SU-DHL-6 (cell line): ENCODE results near the gene LTB.

Source experiments
- H2AFZ ChIP-seq: fragments of 200-600 bp; sonication (generic); 2 replicates; pipeline ENCODE4 v1.6.1; 2014; ENCODE audit warnings: low read depth, mild to moderate bottlenecking, moderate library complexity, mixed read lengths, antibody characterized with exemption, low read length; ENCODE audit not compliant: severe bottlenecking
- H3F3A ChIP-seq: fragments of 200-600 bp; shearing (Covaris generic); 2 replicates; pipeline ENCODE4 v1.6.0; 2016; ENCODE audit warnings: antibody characterized with exemption, mild to moderate bottlenecking; ENCODE audit not compliant: insufficient read depth
- H3K27ac ChIP-seq: fragments of 200-600 bp; sonication (generic); 2 replicates; pipeline ENCODE4 v1.5.1; 2016; ENCODE audit warnings: low read depth, mild to moderate bottlenecking, low read length, moderate library complexity, mixed read lengths
- H3K27me3 ChIP-seq: fragments of 200-600 bp; sonication (generic), shearing (Covaris generic); 2 replicates; pipeline ENCODE4 v1.6.0; 2014; ENCODE audit warnings: mild to moderate bottlenecking, low read length
- H3K36me3 ChIP-seq: fragments of 200-600 bp; sonication (generic); 2 replicates; pipeline ENCODE4 v1.6.1; 2014; ENCODE audit warnings: mild to moderate bottlenecking, low read length, mixed read lengths
- H3K4me2 ChIP-seq: fragments of 300-600, 200-600 bp; shearing (Covaris generic), sonication (generic); 2 replicates; pipeline ENCODE4 v1.6.0; 2014; ENCODE audit warnings: low read length, low read depth, mild to moderate bottlenecking; ENCODE audit not compliant: poor library complexity, severe bottlenecking
- H3K4me3 ChIP-seq: fragments of 200-600 bp; sonication (generic); 2 replicates; pipeline ENCODE4 v1.5.1; 2014; ENCODE audit warnings: antibody characterized with exemption, low read length, mild to moderate bottlenecking, mixed read lengths; ENCODE audit not compliant: insufficient read depth, poor library complexity, severe bottlenecking
- H3K79me2 ChIP-seq: fragments of 200-600 bp; sonication (generic); 2 replicates; pipeline ENCODE4 v1.6.1; 2014; ENCODE audit warnings: mild to moderate bottlenecking, low read length, moderate library complexity; ENCODE audit not compliant: insufficient read depth
- H3K9ac ChIP-seq: fragments of 200-600 bp; sonication (generic); 2 replicates; pipeline ENCODE4 v1.7.0; 2014; ENCODE audit warnings: mild to moderate bottlenecking, low read length
- H3K9me2 ChIP-seq: fragments of 200-600 bp; sonication (generic); replicated peaks from 2 replicates; pipeline ENCODE4 v1.6.1; 2014; ENCODE audit warnings: low read length; ENCODE audit not compliant: insufficient read depth
- H3K9me3 ChIP-seq: fragments of 200-600 bp; sonication (generic); 2 replicates; pipeline ENCODE4 v1.6.1; 2014; ENCODE audit warnings: low read length, mixed read lengths; ENCODE audit not compliant: insufficient read depth
- H4K20me1 ChIP-seq: fragments of 200-600 bp; sonication (generic); 2 replicates; pipeline ENCODE4 v1.6.1; 2014; ENCODE audit warnings: low read depth, mild to moderate bottlenecking, antibody characterized with exemption, low read length, moderate library complexity, mixed read lengths
- CTCF ChIP-seq: fragments of 200-600 bp; sonication (generic); IDR thresholded peaks from one replicate; pipeline ENCODE4 v1.5.1; 2017; ENCODE audit warnings: antibody characterized with exemption, mild to moderate bottlenecking, low read length, moderate library complexity; ENCODE audit not compliant: insufficient read depth, poor library complexity, severe bottlenecking
- EZH2phosphoT487 ChIP-seq: fragments of 200-600 bp; sonication (generic), shearing (Covaris generic); conservative IDR thresholded peaks from 2 replicates; pipeline ENCODE4 v1.6.1; 2018; ENCODE audit warnings: mild to moderate bottlenecking, antibody characterized with exemption, low read length, moderate library complexity, mixed read lengths

Gene LTB

DNA sequence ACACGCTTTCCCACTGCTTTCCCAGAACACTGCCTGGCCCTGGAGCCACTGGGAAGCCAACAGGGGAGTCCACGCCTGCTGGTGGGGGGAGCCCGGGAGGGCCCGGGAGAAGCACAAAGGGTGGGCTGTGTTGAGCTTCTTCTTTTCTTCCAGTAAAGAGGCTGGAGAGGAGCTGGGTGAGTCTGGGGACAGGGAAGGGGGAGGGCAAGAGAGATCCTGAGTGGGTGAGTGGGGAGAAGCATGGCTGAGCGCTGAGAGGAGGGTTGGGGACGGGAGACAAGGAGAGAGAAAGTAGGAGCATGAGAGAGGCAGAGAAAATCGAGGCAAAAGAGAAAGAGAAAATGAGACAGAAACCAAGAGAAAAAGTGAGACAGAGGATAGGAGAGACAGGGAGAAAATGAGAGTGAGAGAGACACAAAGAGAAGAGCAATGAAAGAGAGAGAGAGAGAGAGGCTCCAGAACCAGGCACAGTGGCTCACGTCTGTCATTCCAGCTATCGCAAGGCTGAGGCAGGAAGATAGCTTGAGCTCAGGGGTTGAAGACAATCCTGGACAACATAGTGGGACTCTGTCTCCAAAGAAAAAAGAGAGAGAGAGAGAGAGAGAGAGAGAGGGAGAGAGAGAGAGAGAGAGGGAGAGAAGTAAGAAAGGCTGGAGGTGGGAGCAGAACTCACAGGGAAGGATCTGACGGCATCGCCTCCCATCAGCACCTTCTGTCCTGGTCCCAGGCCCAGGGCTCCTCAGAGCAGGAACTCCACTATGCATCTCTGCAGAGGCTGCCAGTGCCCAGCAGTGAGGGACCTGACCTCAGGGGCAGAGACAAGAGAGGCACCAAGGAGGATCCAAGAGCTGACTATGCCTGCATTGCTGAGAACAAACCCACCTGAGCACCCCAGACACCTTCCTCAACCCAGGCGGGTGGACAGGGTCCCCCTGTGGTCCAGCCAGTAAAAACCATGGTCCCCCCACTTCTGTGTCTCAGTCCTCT lies 5.9 kb upstream of the LTB start:
- no peaks in the 10 kb centered on the region for H4K20me1 ChIP-seq
- no peaks in the 10 kb centered on the region for H3K79me2 ChIP-seq
- no peaks in the 10 kb centered on the region for H3K9me3 ChIP-seq
- peaks cover 32% of the 10 kb centered on the region for H3F3A ChIP-seq
- H3K9ac ChIP-seq = no peak overlapping the region
- no peak overlapping the region for H3K4me3 ChIP-seq
- H3K9me2 ChIP-seq = no peaks in the 10 kb centered on the region
- no peak overlapping the region for H2AFZ ChIP-seq
- no peak overlapping the region for H3K4me2 ChIP-seq
- no peak overlapping the region for H3K27ac ChIP-seq
- no peaks in the 10 kb centered on the region for H3K27me3 ChIP-seq
- TF ChIP-seq CTCF (no peak), EZH2phosphoT487 (no peak)
- no peaks in the 10 kb centered on the region for H3K36me3 ChIP-seq

GRCh38 chr6:31586599-31587281 lies 4.5 kb upstream of the LTB start:
- peak overlapping the region; percentile 63 for H3K27ac ChIP-seq
- H3F3A ChIP-seq = peaks cover 44% of the 10 kb centered on the region
- peak overlapping the region; percentile 27 for H3K4me2 ChIP-seq
- no peaks in the 10 kb centered on the region for H4K20me1 ChIP-seq
- H3K79me2 ChIP-seq = peaks cover 5% of the 10 kb centered on the region
- no peak overlapping the region for H3K4me3 ChIP-seq
- peak overlapping the region; percentile 31 for H3K9ac ChIP-seq
- no peaks in the 10 kb centered on the region for H3K27me3 ChIP-seq
- H3K36me3 ChIP-seq = no peaks in the 10 kb centered on the region; the same call in 1 of the 2 replicates
- peak overlapping the region; percentile 1 for H2AFZ ChIP-seq
- no peaks in the 10 kb centered on the region for H3K9me3 ChIP-seq
- TF ChIP-seq EZH2phosphoT487 (no peak), CTCF (no peak)
- no peaks in the 10 kb centered on the region for H3K9me2 ChIP-seq

DNA sequence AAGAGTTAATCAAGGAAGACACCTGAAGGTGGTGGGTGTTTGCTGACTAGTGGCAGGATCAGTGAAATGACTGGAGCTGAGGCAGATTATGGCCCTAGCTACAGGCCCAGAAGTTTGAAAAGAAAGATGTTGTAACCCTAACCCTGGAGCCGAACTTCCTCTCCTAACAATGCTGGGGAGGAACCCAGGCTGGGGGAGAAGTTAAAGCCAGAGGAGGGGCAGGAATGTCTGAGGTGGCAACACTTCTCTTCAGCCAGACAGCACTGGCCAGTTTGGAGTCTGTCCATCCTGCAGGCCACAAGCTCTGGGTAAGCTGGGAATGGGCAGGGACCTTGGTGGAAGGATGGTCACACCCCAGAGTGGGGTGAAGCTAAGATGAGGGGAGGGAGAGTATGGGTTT lies 3.8 kb upstream of the LTB start, which contains the start of gene LST1:
Gene LST1 (plus strand): TSS at position 270 of the 400 bp plus-strand sequence. CDS start 1,023 bp downstream, outside the sequence.
- Histone ChIP-seq H4K20me1 (no peaks in the 10 kb centered on the region), H3K79me2 (peaks cover 12% of the 10 kb centered on the region), H3K27ac (peak within 1 kb of the TSS; percentile 63), H3K36me3 (no peaks in the 10 kb centered on the region; the same call in 1 of the 2 replicates), H3K4me2 (peak within 1 kb of the TSS; percentile 27), H3K4me3 (no peak within 1 kb of the TSS), H3K9me3 (no peaks in the 10 kb centered on the region), H2AFZ (peak within 1 kb of the TSS; percentile 1), H3K9me2 (no peaks in the 10 kb centered on the region), H3K9ac (peak within 1 kb of the TSS; percentile 31), H3F3A (peaks cover 52% of the 10 kb centered on the region), H3K27me3 (no peaks in the 10 kb centered on the region)
- TF ChIP-seq EZH2phosphoT487 (no peak), CTCF (no peak)
